Dendritic cell treated with granulocyte-macrophage colony-stimulating factor and Interleukin-4, amounts not matched to agents 40 ng/mL and 50 ng/mL, for 4 days (primary cell): ENCODE results near the gene ZMYND8.
"Not testable (repeated sequence)": the region's sequence is repeated elsewhere in the genome, so short reads cannot be mapped to it uniquely, and the experiment has no call there.

Source experiments
- H3K27ac Mint-ChIP-seq: one replicate; pipeline ENCODE4 v1.8.0; 2022; ENCODE audit warnings: mild to moderate bottlenecking, mixed read lengths
- H3K27me3 Mint-ChIP-seq: one replicate; pipeline ENCODE4 v1.8.0; 2022; ENCODE audit warnings: mild to moderate bottlenecking, mixed read lengths
- H3K36me3 Mint-ChIP-seq: one replicate; pipeline ENCODE4 v1.8.0; 2022; ENCODE audit warnings: low read depth, mixed read lengths
- H3K4me1 Mint-ChIP-seq: one replicate; pipeline ENCODE4 v1.8.0; 2022; ENCODE audit warnings: low read depth, mixed read lengths
- H3K4me3 Mint-ChIP-seq: one replicate; pipeline ENCODE4 v1.8.0; 2022; ENCODE audit warnings: mild to moderate bottlenecking, moderate library complexity, mixed read lengths
- H3K9me3 Mint-ChIP-seq: one replicate; pipeline ENCODE4 v1.8.0; 2022; ENCODE audit warnings: mixed read lengths
- intact Hi-C: fragments of 100-400 bp; cut with micrococcal nuclease; formaldehyde crosslinking; loops from one replicate; pipeline ENCODE4 v1.15.0; 2022

Gene ZMYND8

GRCh38 chr20:47290666-47291430, 65.7 kb downstream of the ZMYND8 start:
- no peaks in the 10 kb centered on the region for H3K9me3 Mint-ChIP-seq
- no peak overlapping the region for H3K27ac Mint-ChIP-seq
- no peak overlapping the region for H3K4me3 Mint-ChIP-seq
- H3K36me3 Mint-ChIP-seq = peaks cover 98% of the 10 kb centered on the region
- H3K27me3 Mint-ChIP-seq = no peaks in the 10 kb centered on the region
- intact Hi-C loops = loop anchor here (10.0 kb wide), 1 partner anchor 334 kb away; no protein-coding TSS in a partner anchor
- peaks cover 6% of the 10 kb centered on the region for H3K4me1 Mint-ChIP-seq

- Mint-ChIP-seq H3K9me3 (no peaks in the 10 kb centered on the region), H3K36me3 (peaks cover 96% of the 10 kb centered on the region), H3K27ac (no peak overlapping the region), H3K4me1 (peaks cover 6% of the 10 kb centered on the region), H3K27me3 (no peaks in the 10 kb centered on the region), H3K4me3 (no peak overlapping the region)
- intact Hi-C loops = loop anchor here (10.0 kb wide), 1 partner anchor 335 kb away; no protein-coding TSS in a partner anchor
Measured at GRCh38 chr20:47290008-47290407, 66.5 kb downstream of the ZMYND8 start.

DNA sequence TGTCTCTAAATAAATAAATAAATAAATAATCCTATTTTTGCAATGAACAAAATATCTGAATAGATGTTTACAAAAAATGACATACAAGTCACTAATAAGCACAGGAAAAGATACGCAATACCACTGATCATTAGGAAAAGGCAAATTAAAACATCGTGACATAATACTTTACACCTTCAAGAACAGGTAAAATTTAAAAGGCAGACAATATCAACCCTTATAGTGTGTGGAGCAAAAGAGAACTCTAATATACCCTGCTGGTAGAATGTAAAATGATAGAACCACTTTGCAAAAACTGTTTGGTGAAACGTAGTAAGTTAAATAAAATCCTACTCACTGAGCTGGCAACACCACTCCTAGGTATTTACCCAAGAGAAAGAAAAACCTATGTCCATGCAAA, 67.4 kb downstream of the ZMYND8 start:
- Mint-ChIP-seq H3K9me3 (no peaks in the 10 kb centered on the region), H3K27ac (no peak overlapping the region), H3K36me3 (peaks cover 96% of the 10 kb centered on the region), H3K4me1 (peaks cover 6% of the 10 kb centered on the region), H3K27me3 (no peaks in the 10 kb centered on the region), H3K4me3 (no peak overlapping the region)
- intact Hi-C loops = no loop called here

DNA sequence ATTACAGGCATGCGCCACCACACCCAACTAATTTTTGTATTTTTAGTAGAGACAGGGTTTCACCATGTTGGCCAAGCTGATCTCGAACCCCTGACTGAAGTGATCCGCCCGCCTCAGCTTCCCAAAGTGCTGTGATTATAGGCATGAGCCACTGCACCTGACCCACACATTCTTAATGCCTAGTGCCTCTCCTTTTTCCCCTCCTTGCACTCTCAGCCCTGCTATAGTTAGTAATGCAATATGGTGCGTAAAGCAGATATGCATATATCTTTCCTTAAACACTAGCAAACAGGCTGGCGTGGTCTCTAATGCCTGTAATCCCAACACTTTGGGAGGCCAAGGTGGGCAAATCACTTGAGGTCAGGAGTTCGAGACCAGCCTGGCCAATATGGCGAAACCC, 68.0 kb downstream of the ZMYND8 start:
- H3K27me3 Mint-ChIP-seq, H3K4me1 Mint-ChIP-seq, H3K9me3 Mint-ChIP-seq, H3K4me3 Mint-ChIP-seq, H3K27ac Mint-ChIP-seq, intact Hi-C loops: not testable (repeated sequence)
- peaks cover 96% of the 10 kb centered on the region for H3K36me3 Mint-ChIP-seq

DNA sequence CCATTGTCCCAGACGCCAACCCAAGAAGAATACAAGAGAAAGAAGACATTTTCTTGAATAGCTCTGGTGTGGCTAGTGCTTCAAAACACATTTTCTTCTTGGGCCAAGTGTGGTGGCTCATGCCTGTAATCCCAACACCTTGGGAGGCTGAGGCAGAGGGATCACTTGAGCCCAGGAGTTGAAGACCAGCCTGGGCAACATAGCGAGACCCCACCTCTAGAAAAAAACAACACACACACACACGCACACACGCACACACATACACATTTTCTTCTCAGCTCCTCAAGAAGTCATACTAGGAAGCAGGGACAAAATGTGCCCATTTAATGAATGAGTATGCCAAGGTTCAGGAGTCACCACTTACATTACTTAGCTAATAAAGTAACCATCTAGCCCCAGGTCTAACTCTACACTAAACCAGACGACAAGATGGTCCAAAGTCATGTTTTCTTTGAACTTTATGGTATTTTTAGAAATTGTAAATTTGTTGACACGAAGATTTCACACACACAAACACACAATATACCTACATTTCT, 68.8 kb downstream of the ZMYND8 start:
- H3K4me3 Mint-ChIP-seq = no peak overlapping the region
- H3K36me3 Mint-ChIP-seq = peaks cover 96% of the 10 kb centered on the region
- intact Hi-C loops = no loop called here

GRCh38 chr20:47286681-47287080, 69.8 kb downstream of the ZMYND8 start:
- Mint-ChIP-seq H3K9me3 (no peaks in the 10 kb centered on the region), H3K4me3 (no peak overlapping the region), H3K36me3 (peaks cover 96% of the 10 kb centered on the region), H3K4me1 (no peaks in the 10 kb centered on the region), H3K27ac (no peak overlapping the region), H3K27me3 (no peaks in the 10 kb centered on the region)
- intact Hi-C loops = no loop called here

More for the DNA sequence above, 68.8 kb downstream of the ZMYND8 start:
- H3K27ac Mint-ChIP-seq = no peak overlapping the region
- no peaks in the 10 kb centered on the region for H3K4me1 Mint-ChIP-seq
- H3K9me3 Mint-ChIP-seq = no peaks in the 10 kb centered on the region
- no peaks in the 10 kb centered on the region for H3K27me3 Mint-ChIP-seq

DNA sequence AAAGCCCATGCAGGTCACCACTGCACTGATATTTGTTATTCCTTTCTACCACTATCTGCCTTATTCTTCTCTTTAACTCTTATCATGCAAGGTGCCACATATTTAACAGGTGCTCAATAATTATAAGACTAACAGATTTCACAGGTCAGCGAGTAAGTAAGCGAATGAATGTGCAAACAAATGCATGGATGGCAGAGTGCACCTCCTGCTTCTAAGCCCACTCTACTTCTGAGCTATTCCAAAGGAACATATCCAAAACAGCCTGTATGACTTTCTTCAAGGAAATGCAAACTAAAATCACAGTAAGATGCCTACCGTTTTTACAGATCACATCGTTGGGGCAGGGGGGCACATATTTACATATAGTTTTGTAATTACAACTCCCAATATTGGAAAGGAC, 71.3 kb downstream of the ZMYND8 start:
- intact Hi-C loops = no loop called here
- Mint-ChIP-seq H3K4me1 (no peaks in the 10 kb centered on the region), H3K9me3 (no peaks in the 10 kb centered on the region), H3K27me3 (no peaks in the 10 kb centered on the region), H3K36me3 (peaks cover 96% of the 10 kb centered on the region), H3K27ac (no peak overlapping the region), H3K4me3 (no peak overlapping the region)

DNA sequence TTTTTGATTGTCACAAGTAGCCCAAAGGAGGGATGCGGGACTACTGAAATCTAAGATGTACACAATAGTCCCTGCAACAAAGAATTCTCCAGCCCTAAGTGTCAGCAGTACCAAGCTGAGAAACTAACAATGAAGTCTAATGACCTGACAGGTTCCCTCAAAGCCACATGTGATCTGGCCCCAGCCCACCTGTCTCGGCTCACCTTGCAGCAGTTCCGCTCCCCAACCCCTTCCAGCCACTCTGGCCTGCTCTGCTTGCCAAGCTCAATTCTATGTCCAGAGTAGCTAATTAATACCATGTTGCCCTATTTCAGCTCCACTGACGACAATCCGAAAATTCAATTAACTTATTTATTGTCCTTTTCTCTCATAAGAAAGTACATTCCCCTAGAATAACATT, 72.1 kb downstream of the ZMYND8 start:
- Mint-ChIP-seq H3K9me3 (no peaks in the 10 kb centered on the region), H3K4me3 (no peak overlapping the region), H3K4me1 (no peaks in the 10 kb centered on the region), H3K36me3 (peaks cover 96% of the 10 kb centered on the region), H3K27ac (no peak overlapping the region), H3K27me3 (no peaks in the 10 kb centered on the region)
- intact Hi-C loops = no loop called here

- Mint-ChIP-seq H3K27me3 (no peaks in the 10 kb centered on the region), H3K36me3 (peaks cover 96% of the 10 kb centered on the region), H3K4me3 (no peak overlapping the region), H3K27ac (no peak overlapping the region), H3K9me3 (no peaks in the 10 kb centered on the region), H3K4me1 (no peaks in the 10 kb centered on the region)
- intact Hi-C loops = no loop called here
Measured at GRCh38 chr20:47283411-47283810, 73.1 kb downstream of the ZMYND8 start.

GRCh38 chr20:47282864-47283263, 73.6 kb downstream of the ZMYND8 start:
- H3K4me3 Mint-ChIP-seq = no peak overlapping the region
- no peaks in the 10 kb centered on the region for H3K9me3 Mint-ChIP-seq
- H3K36me3 Mint-ChIP-seq = peaks cover 96% of the 10 kb centered on the region
- H3K4me1 Mint-ChIP-seq = no peaks in the 10 kb centered on the region
- H3K27me3 Mint-ChIP-seq = no peaks in the 10 kb centered on the region
- intact Hi-C loops = no loop called here
- no peak overlapping the region for H3K27ac Mint-ChIP-seq

DNA sequence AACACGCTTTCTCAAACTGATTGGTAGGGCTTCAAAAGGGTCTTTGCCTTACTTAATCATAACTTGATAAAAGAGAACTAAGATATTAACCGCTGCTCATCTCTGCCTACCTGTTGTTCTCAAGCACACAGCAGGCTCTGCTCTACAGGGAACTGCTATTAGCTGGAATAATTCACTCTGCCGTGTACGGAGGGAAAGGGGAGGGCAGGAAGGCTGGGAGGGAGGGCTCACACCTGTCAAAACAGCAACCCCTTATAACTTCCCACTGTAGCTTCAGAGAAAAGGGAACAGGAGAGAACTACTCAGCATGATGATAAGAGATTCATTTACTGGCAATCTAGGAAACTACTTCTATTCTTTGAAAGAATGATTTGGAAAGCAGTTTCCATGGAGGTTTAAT, 75.1 kb downstream of the ZMYND8 start:
- no peak overlapping the region for H3K27ac Mint-ChIP-seq
- intact Hi-C loops = no loop called here
- H3K27me3 Mint-ChIP-seq = no peaks in the 10 kb centered on the region
- peaks cover 1% of the 10 kb centered on the region for H3K4me1 Mint-ChIP-seq
- peaks cover 96% of the 10 kb centered on the region for H3K36me3 Mint-ChIP-seq
- no peak overlapping the region for H3K4me3 Mint-ChIP-seq
- no peaks in the 10 kb centered on the region for H3K9me3 Mint-ChIP-seq

DNA sequence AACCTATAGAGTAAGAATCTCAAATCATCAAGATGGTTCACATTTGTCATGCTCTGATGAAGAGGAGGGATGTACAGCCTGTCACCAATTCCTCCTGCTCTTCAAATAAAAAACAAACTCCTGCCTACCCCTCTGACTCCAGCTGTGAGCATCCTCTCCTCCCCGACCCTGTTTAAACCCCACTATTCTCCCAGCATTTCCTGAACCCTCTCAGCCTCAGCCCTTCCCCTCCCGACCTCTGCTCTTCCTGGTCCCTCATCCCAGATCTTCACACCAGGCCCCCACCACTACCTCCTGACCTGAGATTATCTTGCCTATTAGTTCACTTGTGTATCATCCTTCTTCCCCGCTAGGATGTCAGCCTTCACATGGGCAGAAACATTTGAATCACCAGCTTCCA, 75.8 kb downstream of the ZMYND8 start:
- Mint-ChIP-seq H3K36me3 (peaks cover 99% of the 10 kb centered on the region), H3K27me3 (no peaks in the 10 kb centered on the region), H3K4me3 (no peak overlapping the region), H3K9me3 (no peaks in the 10 kb centered on the region), H3K27ac (no peak overlapping the region), H3K4me1 (peaks cover 8% of the 10 kb centered on the region)
- intact Hi-C loops = no loop called here

DNA sequence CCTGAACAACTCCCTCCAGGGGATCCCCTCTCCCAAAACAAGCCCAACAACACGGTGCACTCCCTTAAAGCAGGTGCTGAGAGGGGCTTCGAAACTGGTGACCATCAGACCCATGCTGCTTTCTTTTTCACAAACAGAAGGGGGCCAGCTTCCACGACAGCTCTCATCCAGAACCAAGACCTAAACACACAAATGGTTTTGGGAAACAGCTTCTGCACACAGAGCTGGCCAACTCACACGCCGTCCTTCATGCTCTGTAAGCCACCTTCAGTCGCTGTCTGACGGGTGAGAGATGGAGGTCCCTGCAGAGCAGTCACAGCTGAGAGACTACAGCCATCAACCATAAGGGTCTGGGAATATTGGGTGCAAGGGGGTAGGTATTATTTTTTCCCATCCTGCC, 76.3 kb downstream of the ZMYND8 start:
- Mint-ChIP-seq H3K27ac (no peak overlapping the region), H3K36me3 (peaks cover 100% of the 10 kb centered on the region), H3K4me3 (no peak overlapping the region), H3K9me3 (no peaks in the 10 kb centered on the region), H3K27me3 (no peaks in the 10 kb centered on the region), H3K4me1 (peaks cover 13% of the 10 kb centered on the region)
- intact Hi-C loops = no loop called here

DNA sequence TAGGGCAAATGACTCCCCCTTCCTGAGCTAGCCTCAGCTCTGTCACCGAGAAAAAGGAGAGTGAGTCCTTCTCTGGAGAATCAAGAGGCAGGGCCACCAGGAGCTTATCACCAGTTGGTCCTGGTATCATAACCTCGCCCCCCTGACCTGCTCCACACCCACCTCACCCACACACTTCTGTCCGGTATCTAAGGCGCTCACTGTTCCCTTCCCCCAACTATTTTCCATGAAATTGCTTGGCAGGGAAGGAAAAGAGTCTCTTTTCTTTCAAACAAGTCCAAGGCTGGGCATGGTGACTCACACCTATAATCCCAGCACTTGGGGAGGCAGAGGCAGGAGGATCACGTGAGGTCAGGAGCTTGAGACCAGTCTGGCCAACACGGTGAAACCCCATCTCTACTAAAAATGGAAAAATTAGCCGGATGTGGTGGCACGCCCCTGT, 77.6 kb downstream of the ZMYND8 start:
- Mint-ChIP-seq H3K36me3 (peaks cover 98% of the 10 kb centered on the region), H3K27ac (no peak overlapping the region), H3K9me3 (no peaks in the 10 kb centered on the region), H3K4me1 (peaks cover 24% of the 10 kb centered on the region), H3K4me3 (no peak overlapping the region), H3K27me3 (no peaks in the 10 kb centered on the region)
- intact Hi-C loops = no loop called here

- H3K9me3 Mint-ChIP-seq, H3K27me3 Mint-ChIP-seq, H3K4me3 Mint-ChIP-seq, H3K27ac Mint-ChIP-seq, intact Hi-C loops: not testable (repeated sequence)
- peaks cover 98% of the 10 kb centered on the region for H3K36me3 Mint-ChIP-seq
- H3K4me1 Mint-ChIP-seq = peaks cover 28% of the 10 kb centered on the region
Measured at GRCh38 chr20:47277535-47277872, 79.0 kb downstream of the ZMYND8 start.
